Nephron progenitor cell (in vitro differentiated cells): ENCODE measurements around the gene CEL.
"Not testable (repeated sequence)": the region's sequence is repeated elsewhere in the genome, so short reads cannot be mapped to it uniquely, and the experiment has no call there.

Source experiments
- DNase-seq: peaks from one replicate; pipeline ENCODE4 v3.0.0; 2021
- H3K27ac Mint-ChIP-seq: 2 replicates; pipeline ENCODE4 v1.8.0; 2021; ENCODE audit warnings: mild to moderate bottlenecking, moderate library complexity, mixed read lengths
- H3K27me3 Mint-ChIP-seq: 2 replicates; pipeline ENCODE4 v1.8.0; 2021; ENCODE audit warnings: mild to moderate bottlenecking, low read depth, mixed read lengths; ENCODE audit not compliant: poor library complexity
- H3K36me3 Mint-ChIP-seq: 2 replicates; pipeline ENCODE4 v1.8.0; 2021; ENCODE audit warnings: low read depth, mixed read lengths
- H3K4me1 Mint-ChIP-seq: 2 replicates; pipeline ENCODE4 v1.8.0; 2021; ENCODE audit warnings: mixed read lengths
- H3K4me3 Mint-ChIP-seq: 2 replicates; pipeline ENCODE4 v1.8.0; 2021; ENCODE audit warnings: mild to moderate bottlenecking, moderate library complexity, mixed read lengths
- H3K9me3 Mint-ChIP-seq: 2 replicates; pipeline ENCODE4 v1.8.0; 2021; ENCODE audit warnings: mild to moderate bottlenecking, moderate library complexity, mixed read lengths
- TF ChIP-seq, protein P1 (sequence below): fragments of 200-600 bp; sonication (generic); IDR thresholded peaks from 2 replicates; pipeline ENCODE4 v1.5.0; 2021; ENCODE audit warnings: antibody characterized with exemption

The CEL gene

DNA sequence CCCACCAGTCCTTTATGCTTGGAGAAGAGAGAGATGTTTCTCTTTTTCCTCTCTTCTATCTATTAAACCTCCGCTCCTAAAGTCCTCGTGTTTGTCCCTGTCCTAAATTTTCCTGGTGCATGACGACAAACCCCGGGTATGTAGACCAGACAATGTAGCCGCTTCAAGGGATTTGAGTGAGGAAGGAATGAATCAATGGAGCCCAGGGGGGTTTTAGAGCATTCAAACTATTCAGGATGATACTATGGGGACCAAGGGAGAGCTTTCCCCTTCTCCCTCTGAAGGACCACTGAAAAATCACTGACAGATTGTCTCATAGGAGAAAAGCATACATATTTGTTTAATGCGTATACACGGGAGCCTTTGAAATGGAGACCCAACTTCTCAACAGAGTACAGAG lies 18.4 kb downstream of the CEL start:
- no peak overlapping the region for H3K4me3 Mint-ChIP-seq
- peaks cover 14% of the 10 kb centered on the region for H3K4me1 Mint-ChIP-seq
- no peaks in the 10 kb centered on the region for H3K9me3 Mint-ChIP-seq
- H3K27me3 Mint-ChIP-seq: peaks cover 12% of the 10 kb centered on the region
- TF ChIP-seq, protein P1, sequence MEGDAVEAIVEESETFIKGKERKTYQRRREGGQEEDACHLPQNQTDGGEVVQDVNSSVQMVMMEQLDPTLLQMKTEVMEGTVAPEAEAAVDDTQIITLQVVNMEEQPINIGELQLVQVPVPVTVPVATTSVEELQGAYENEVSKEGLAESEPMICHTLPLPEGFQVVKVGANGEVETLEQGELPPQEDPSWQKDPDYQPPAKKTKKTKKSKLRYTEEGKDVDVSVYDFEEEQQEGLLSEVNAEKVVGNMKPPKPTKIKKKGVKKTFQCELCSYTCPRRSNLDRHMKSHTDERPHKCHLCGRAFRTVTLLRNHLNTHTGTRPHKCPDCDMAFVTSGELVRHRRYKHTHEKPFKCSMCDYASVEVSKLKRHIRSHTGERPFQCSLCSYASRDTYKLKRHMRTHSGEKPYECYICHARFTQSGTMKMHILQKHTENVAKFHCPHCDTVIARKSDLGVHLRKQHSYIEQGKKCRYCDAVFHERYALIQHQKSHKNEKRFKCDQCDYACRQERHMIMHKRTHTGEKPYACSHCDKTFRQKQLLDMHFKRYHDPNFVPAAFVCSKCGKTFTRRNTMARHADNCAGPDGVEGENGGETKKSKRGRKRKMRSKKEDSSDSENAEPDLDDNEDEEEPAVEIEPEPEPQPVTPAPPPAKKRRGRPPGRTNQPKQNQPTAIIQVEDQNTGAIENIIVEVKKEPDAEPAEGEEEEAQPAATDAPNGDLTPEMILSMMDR: no peak
- DNase-seq: no peak
- H3K36me3 Mint-ChIP-seq: no peaks in the 10 kb centered on the region
- no peak overlapping the region for H3K27ac Mint-ChIP-seq

DNA sequence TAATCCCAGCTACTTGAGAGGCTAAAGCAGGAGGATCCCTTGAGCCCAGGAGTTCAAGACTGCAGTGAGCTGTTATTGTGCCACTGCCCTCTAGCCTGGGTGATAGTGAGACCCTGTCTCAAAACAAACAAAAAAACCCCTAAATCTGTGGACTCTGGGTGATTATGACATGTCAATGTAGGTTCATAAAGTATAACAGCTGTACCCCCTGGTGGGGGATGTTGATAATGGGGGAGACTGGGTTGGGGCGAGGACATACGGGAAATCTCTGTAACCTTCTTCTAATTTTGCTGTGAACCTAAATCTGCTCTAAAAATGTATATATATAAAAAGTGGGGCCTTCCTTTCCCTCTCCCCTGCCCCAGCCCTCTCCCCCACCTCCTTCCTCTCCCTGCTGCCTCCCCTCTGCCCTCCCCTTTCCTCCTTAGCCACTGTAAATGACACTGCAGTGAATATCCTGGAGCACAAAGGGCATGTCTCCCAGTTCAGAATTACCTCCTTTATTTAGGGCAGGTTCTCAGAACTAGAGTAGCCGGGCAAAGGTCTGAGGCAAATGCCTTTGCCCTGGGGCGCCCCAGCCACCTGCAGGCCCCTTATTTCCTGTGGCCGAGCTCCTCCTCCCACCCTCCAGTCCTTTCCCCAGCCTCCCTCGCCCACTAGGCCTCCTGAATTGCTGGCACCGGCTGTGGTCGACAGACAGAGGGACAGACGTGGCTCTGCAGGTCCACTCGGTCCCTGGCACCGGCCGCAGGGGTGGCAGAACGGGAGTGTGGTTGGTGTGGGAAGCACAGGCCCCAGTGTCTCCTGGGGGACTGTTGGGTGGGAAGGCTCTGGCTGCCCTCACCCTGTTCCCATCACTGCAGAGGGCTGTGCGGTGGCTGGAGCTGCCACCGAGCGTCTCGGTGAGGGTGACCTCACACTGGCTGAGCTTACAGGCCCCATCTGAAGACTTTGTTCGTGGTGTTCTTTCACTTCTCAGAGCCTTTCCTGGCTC lies 19.3 kb downstream of the CEL start:
- not testable (repeated sequence) for H3K4me1 Mint-ChIP-seq, H3K4me3 Mint-ChIP-seq, H3K27me3 Mint-ChIP-seq, H3K27ac Mint-ChIP-seq, DNase-seq, H3K9me3 Mint-ChIP-seq, H3K36me3 Mint-ChIP-seq

DNA sequence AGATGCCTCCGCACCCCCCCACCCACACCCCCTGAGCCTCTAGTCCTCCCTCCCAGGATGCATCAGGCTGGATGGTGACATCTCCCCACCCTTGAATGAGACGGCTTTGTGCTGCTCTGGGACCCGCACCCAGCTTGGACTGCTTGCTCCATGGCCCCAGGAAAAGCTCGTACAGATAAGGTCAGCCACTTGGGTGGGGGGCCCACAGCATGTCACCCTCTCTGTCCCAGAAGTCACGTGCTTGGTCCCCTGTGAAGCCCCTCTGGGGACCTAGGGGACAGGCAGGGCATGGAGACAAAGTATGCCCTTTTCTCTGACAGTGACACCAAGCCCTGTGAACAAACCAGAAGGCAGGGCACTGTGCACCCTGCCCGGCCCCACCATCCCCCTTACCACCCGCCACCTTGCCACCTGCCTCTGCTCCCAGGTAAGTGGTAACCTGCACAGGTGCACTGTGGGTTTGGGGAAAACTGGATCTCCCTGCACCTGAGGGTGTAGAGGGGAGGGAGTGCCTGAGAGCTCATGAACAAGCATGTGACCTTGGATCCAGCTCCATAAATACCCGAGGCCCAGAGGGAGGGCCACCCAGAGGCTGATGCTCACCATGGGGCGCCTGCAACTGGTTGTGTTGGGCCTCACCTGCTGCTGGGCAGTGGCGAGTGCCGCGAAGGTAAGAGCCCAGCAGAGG lies 20.3 kb downstream of the CEL start:
- DNase-seq, H3K9me3 Mint-ChIP-seq, H3K4me1 Mint-ChIP-seq, H3K36me3 Mint-ChIP-seq, H3K4me3 Mint-ChIP-seq, H3K27me3 Mint-ChIP-seq, H3K27ac Mint-ChIP-seq: not testable (repeated sequence)

DNA sequence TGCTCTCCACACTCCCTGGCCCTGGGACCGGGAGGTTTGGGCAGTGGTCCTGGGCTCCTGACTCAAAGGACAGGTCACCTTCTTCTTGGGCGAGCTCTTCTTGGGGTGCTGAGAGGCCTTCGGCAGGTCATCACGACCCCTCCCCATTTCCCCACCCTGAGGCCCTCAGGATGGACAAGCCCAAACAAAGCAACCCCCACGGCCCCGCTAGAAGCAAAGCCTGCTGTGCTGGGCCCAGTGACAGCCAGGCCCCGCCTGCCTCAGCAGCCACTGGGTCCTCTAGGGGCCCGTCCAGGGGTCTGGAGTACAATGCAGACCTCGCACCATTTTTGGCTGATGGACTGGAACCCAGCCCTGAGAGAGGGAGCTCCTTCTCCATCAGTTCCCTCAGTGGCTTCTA lies 21.9 kb downstream of the CEL start:
- not testable (repeated sequence) for H3K9me3 Mint-ChIP-seq, H3K27ac Mint-ChIP-seq, H3K4me1 Mint-ChIP-seq, H3K27me3 Mint-ChIP-seq, H3K36me3 Mint-ChIP-seq, H3K4me3 Mint-ChIP-seq, DNase-seq

DNA sequence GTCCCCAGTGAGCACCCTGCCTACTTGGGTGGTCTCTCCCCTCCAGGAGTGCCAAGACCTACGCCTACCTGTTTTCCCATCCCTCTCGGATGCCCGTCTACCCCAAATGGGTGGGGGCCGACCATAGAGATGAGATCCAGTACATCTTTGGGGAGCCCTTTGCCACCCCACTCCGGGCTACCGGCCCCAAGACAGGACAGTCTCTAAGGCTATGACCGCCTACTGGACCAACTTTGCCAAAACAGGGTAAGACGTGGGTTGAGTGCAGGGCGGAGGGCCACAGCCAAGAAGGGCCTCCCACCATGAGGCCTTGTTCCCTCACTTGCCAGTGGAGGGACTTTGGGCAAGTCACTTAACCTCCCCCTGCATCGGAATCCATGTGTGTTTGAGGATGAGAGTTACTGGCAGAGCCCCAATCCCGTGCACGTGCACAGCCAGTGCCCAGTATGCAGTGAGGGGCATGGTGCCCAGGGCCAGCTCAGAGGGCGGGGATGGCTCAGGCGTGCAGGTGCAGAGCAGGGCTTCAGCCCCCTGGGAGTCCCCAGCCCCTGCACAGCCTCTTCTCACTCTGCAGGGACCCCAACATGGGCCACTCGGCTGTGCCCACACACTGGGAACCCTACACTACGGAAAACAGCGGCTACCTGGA lies 24.6 kb downstream of the CEL start:
- not testable (repeated sequence) for H3K27me3 Mint-ChIP-seq, H3K4me1 Mint-ChIP-seq, H3K4me3 Mint-ChIP-seq, H3K36me3 Mint-ChIP-seq, H3K9me3 Mint-ChIP-seq, H3K27ac Mint-ChIP-seq, DNase-seq

DNA sequence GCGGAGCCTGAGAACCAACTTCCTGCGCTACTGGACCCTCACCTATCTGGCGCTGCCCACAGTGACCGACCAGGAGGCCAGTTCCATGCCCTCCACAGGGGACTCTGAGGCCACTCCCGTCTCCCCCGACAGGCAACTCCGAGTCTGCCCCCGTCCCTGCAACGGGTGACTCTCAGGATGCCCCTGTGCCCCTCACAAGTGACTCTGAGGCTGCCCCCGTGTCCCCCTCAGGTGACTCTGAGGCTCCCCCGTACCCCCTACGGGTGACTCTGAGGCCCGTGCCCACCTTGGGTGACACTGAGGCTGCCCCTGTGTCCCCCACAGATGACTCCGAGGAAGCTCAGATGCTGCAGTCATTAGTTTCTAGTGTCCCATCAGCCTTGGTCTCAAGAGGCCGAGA lies 25.1 kb downstream of the CEL start:
- Mint-ChIP-seq H3K27ac (no peak overlapping the region), H3K36me3 (no peaks in the 10 kb centered on the region), H3K27me3 (no peaks in the 10 kb centered on the region), H3K9me3 (no peaks in the 10 kb centered on the region), H3K4me3 (no peak overlapping the region), H3K4me1 (peaks cover 4% of the 10 kb centered on the region)
- TF ChIP-seq, protein P1: no peak
- no peak for DNase-seq

DNA sequence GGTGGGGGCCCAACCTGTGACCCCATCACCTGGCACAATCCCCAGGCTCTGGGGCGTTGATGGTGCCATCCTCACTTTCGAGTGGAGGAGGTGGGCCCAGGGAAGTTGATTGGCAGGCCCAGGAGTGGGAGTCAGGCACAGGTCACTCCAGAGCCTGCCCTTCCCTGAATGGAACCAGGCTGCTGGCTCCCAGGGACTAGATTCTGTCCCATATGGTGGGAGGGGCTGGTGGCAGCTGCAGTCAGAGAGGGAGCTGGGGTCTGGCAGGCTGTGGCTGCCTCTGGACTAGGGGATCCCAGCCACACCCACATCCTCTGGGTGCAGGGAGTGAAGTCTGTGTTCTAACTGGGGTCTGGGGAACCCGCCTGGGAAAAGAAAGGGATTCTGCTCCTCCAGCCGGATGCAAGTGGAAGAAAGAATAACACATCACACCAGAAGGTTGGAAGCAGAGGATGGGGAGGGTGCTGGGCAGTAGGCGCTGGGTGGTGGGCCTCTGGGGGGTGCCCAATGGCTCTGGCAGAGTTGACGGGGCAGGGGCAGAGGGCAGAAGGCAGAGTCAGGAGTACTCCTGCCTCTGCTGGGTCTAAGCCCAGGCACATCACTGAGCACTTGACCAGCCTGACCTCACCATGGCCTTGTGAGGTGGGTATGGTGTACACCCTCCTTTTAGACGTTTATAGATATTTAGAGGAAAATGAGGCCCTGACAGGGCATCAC lies 25.8 kb downstream of the CEL start:
- Mint-ChIP-seq H3K4me3 (no peak overlapping the region), H3K4me1 (peaks cover 4% of the 10 kb centered on the region), H3K36me3 (peaks cover 3% of the 10 kb centered on the region), H3K27ac (no peak overlapping the region), H3K27me3 (peaks cover 3% of the 10 kb centered on the region), H3K9me3 (peaks cover 1% of the 10 kb centered on the region)
- no peak for DNase-seq
- TF ChIP-seq, protein P1: no peak
